ENCODE measurements around the gene S100A2. TPM values are rescaled to one million over a fixed set of nuclear protein-coding genes. Genes with fewer than 3 reads are reported as not detected.
"Not testable (repeated sequence)": the region's sequence is repeated elsewhere in the genome, so short reads cannot be mapped to it uniquely, and the experiment has no call there.

S100A2 gene
- total RNA-seq, 1 donor from 2014 or later = not detected

DNA sequence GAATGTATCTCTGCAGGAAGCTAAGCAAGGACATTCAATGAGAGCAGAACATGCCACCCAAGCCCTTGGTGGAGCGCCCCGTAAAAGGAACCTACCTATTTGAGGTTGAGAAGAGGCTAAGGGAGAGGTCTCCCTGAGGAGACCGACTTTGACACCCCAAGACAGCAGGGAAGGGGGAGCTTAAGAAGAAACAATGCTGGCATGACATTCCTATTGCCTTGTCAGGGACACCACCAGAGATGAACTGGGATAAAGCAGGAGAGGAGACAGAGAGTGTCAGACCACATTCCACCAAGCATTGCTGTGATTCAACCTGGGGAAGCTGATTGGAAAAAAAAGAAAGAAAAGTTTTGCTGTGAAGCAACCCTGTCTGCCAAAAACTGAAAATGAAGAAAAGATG is 13.3 kb upstream of the S100A2 start:
- no peaks in the 10 kb centered on the region for H3K9me3 Mint-ChIP-seq
- TF ChIP-seq, protein P1, sequence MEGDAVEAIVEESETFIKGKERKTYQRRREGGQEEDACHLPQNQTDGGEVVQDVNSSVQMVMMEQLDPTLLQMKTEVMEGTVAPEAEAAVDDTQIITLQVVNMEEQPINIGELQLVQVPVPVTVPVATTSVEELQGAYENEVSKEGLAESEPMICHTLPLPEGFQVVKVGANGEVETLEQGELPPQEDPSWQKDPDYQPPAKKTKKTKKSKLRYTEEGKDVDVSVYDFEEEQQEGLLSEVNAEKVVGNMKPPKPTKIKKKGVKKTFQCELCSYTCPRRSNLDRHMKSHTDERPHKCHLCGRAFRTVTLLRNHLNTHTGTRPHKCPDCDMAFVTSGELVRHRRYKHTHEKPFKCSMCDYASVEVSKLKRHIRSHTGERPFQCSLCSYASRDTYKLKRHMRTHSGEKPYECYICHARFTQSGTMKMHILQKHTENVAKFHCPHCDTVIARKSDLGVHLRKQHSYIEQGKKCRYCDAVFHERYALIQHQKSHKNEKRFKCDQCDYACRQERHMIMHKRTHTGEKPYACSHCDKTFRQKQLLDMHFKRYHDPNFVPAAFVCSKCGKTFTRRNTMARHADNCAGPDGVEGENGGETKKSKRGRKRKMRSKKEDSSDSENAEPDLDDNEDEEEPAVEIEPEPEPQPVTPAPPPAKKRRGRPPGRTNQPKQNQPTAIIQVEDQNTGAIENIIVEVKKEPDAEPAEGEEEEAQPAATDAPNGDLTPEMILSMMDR (conservative IDR thresholded peaks at IDR 0.05) = no peak
- no peak overlapping the region for H3K4me3 Mint-ChIP-seq

GRCh38 chr1:153578490-153578889 is 12.8 kb upstream of the S100A2 start:
- no peak overlapping the region for H3K4me3 Mint-ChIP-seq
- H3K4me1 Mint-ChIP-seq = peaks cover 12% of the 10 kb centered on the region
- H3K9me3 Mint-ChIP-seq = no peaks in the 10 kb centered on the region
- TF ChIP-seq, protein P1 (conservative IDR thresholded peaks at IDR 0.05) = no peak
- no peaks in the 10 kb centered on the region for H3K27me3 Mint-ChIP-seq (ENCODE audit: low read depth)
- no peak overlapping the region for H3K27ac Mint-ChIP-seq (ENCODE audit: unreplicated experiment)
- H3K36me3 Mint-ChIP-seq (ENCODE audit: low read depth) = no peaks in the 10 kb centered on the region
- DNase-seq (ENCODE audit: low read depth, low spot score) = no peak

More for the DNA sequence above, 13.3 kb upstream of the S100A2 start:
- H3K27me3 Mint-ChIP-seq (ENCODE audit: low read depth) = no peaks in the 10 kb centered on the region
- no peak overlapping the region for H3K27ac Mint-ChIP-seq (ENCODE audit: unreplicated experiment)
- peaks cover 16% of the 10 kb centered on the region for H3K4me1 Mint-ChIP-seq
- no peak for DNase-seq (ENCODE audit: low read depth, low spot score)
- no peaks in the 10 kb centered on the region for H3K36me3 Mint-ChIP-seq (ENCODE audit: low read depth)

DNA sequence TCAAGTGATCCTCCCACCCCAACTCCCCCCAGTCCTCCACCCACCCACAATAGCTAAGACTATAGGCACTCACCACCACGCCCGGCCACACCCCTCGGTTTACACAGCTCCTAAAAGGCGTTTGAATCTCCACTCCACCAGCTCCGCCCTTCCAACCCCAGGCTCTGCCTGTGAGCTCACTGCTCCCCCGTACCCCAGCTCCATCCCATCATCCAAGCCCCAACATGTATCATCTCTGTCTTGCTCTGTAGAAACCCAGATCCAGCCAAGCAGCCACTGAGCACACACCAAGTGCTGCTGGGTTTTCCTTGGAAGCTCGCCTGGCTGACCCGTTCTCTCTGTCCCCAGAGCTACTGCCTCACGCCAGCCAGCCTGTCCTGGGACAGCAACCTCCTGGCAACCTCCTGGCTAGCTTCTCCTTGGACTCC is 12.0 kb upstream of the S100A2 start:
- TF ChIP-seq, protein P1 (conservative IDR thresholded peaks at IDR 0.05) = no peak
- no peaks in the 10 kb centered on the region for H3K9me3 Mint-ChIP-seq
- H3K36me3 Mint-ChIP-seq (ENCODE audit: low read depth) = no peaks in the 10 kb centered on the region
- peaks cover 17% of the 10 kb centered on the region for H3K4me1 Mint-ChIP-seq
- no peaks in the 10 kb centered on the region for H3K27me3 Mint-ChIP-seq (ENCODE audit: low read depth)
- H3K4me3 Mint-ChIP-seq = no peak overlapping the region
- DNase-seq (ENCODE audit: low read depth, low spot score) = no peak
- H3K27ac Mint-ChIP-seq (ENCODE audit: unreplicated experiment) = no peak overlapping the region

DNA sequence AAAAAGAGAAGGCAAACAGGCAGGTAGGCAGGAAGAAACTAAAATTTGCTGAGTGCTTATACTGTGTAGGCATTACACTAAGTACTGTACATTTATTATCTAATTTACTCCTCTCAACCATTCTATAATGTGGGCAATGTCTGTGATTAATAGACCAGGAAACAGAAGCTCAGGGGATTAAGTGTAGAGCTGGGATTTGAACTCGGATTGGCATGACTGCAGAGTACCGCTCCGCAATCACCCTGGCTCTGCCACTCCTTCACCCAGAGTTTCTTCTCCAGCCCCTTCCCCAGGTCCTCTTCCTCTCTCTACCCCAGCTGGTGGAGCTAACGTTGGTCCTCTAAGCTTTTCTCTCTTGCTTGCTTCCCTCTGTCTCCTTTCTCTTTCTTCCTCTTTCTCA is 11.5 kb upstream of the S100A2 start:
- Mint-ChIP-seq H3K4me3 (no peak overlapping the region), H3K9me3 (no peaks in the 10 kb centered on the region), H3K36me3 (ENCODE audit: low read depth) (no peaks in the 10 kb centered on the region), H3K27me3 (ENCODE audit: low read depth) (no peaks in the 10 kb centered on the region), H3K4me1 (peaks cover 19% of the 10 kb centered on the region), H3K27ac (ENCODE audit: unreplicated experiment) (no peak overlapping the region)
- TF ChIP-seq, protein P1 (conservative IDR thresholded peaks at IDR 0.05) = no peak
- no peak for DNase-seq (ENCODE audit: low read depth, low spot score)

DNA sequence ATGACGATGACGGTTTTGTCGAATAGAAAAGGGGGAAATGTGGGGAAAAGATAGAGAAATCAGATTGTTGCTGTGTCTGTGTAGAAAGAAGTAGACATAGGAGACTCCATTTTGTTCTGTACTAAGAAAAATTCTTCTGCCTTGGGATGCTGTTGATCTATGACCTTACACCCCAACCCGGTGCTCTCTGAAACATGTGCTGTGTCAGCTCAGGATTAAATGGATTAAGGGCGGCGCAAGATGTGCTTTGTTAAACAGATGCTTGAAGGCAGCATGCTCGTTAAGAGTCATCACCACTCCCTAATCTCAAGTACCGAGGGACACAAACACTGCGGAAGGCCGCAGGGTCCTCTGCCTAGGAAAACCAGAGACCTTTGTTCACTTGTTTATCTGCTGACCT is 9.9 kb upstream of the S100A2 start:
- not testable (repeated sequence) for H3K27me3 Mint-ChIP-seq (ENCODE audit: low read depth); H3K4me3 Mint-ChIP-seq; H3K27ac Mint-ChIP-seq (ENCODE audit: unreplicated experiment); DNase-seq (ENCODE audit: low read depth, low spot score); H3K9me3 Mint-ChIP-seq; H3K36me3 Mint-ChIP-seq (ENCODE audit: low read depth)
- H3K4me1 Mint-ChIP-seq = peaks cover 26% of the 10 kb centered on the region

DNA sequence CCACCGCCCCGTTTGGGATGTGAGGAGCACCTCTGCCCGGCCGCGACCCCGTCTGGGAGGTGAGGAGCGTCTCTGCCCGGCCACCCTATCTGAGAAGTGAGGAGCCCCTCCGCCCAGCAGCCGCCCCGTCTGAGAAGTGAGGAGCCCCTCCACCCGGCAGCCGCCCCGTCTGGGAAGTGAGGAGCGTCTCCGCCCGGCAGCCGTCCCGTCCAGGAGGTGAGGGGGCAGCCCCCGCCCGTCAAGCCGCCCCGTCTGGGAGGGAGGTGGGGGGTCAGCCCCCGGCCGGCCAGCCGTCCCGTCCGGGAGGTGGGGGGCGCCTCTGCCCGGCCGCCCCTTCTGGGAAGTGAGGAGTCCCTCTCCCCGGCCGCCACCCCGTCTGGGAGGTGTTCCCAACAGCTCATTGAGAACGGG is 9.4 kb upstream of the S100A2 start:
- not testable (repeated sequence) for H3K36me3 Mint-ChIP-seq (ENCODE audit: low read depth); H3K9me3 Mint-ChIP-seq; H3K4me3 Mint-ChIP-seq; H3K27ac Mint-ChIP-seq (ENCODE audit: unreplicated experiment); DNase-seq (ENCODE audit: low read depth, low spot score); H3K27me3 Mint-ChIP-seq (ENCODE audit: low read depth)
- peaks cover 26% of the 10 kb centered on the region for H3K4me1 Mint-ChIP-seq

DNA sequence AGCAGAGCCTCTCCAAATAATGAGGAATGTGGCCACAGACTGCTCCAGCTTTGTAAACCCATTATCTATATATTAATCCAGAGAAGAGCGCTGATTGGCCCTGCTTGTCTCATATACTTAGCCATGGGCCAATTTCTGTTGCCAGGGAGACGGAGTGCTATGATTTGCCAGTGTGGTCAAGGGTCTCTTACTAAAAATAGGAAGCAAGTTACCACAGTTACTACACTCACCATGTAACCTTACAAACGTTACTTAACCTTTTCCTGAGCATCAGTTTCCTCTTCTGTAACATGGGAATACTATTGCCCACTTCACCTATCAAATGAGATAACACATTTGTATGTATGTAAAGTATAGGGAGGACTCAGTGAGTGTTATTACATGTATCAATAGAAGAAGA is 7.7 kb upstream of the S100A2 start:
- Mint-ChIP-seq H3K4me1 (peaks cover 37% of the 10 kb centered on the region), H3K27me3 (ENCODE audit: low read depth) (no peaks in the 10 kb centered on the region), H3K27ac (ENCODE audit: unreplicated experiment) (no peak overlapping the region), H3K4me3 (no peak overlapping the region), H3K9me3 (no peaks in the 10 kb centered on the region), H3K36me3 (ENCODE audit: low read depth) (no peaks in the 10 kb centered on the region)
- TF ChIP-seq, protein P1 (conservative IDR thresholded peaks at IDR 0.05) = no peak
- DNase-seq (ENCODE audit: low read depth, low spot score) = no peak

All from neural crest cell (in vitro differentiated cells).